ENCODE measurements around the gene UTF1. TPM values are rescaled to one million over a fixed set of nuclear protein-coding genes. Genes with fewer than 3 reads are reported as not detected.
"Not testable (repeated sequence)": the region's sequence is repeated elsewhere in the genome, so short reads cannot be mapped to it uniquely, and the experiment has no call there.

UTF1 gene
- total RNA-seq, 1 donor from 2014 or later = not detected

- H3K79me2 ChIP-seq (ENCODE audit: low read depth) = no peaks in the 10 kb centered on the region
- no peaks in the 10 kb centered on the region for H3K36me3 ChIP-seq
- no peak for DNase-seq (ENCODE audit: low spot score)
- H3K4me2 ChIP-seq = no peak overlapping the region
- Mint-ChIP-seq H3K9me3 (no peaks in the 10 kb centered on the region), H3K36me3 (no peaks in the 10 kb centered on the region), H3K4me1 (peaks cover 29% of the 10 kb centered on the region), H3K4me3 (no peak overlapping the region), H3K27ac (no peak overlapping the region), H3K27me3 (ENCODE audit: insufficient read depth, low read depth) (peaks cover 12% of the 10 kb centered on the region)
- no peak overlapping the region for H3K27ac ChIP-seq
- no peaks in the 10 kb centered on the region for H3K9me3 ChIP-seq (ENCODE audit: low read depth)
- TF ChIP-seq EZH2 (IDR thresholded peaks at IDR 0.05) = no peak
- no peak for TF ChIP-seq CTCF (IDR thresholded peaks at IDR 0.05)
- no peak for TF ChIP-seq EZH2phosphoT487 (IDR thresholded peaks at IDR 0.05)
- H3K4me1 ChIP-seq = peaks cover 9% of the 10 kb centered on the region
- no peaks in the 10 kb centered on the region for H3F3A ChIP-seq (ENCODE audit: low read depth)
- H3K27me3 ChIP-seq = peaks cover 29% of the 10 kb centered on the region
- H3K9ac ChIP-seq = no peak overlapping the region
- H3K4me3 ChIP-seq = no peak overlapping the region
- H4K20me1 ChIP-seq (ENCODE audit: low read depth) = no peaks in the 10 kb centered on the region
- H2AFZ ChIP-seq (replicated peaks) = no peak overlapping the region
These were observed 34.4 kb downstream of the UTF1 start for GRCh38 chr10:133264461-133264860.

DNA sequence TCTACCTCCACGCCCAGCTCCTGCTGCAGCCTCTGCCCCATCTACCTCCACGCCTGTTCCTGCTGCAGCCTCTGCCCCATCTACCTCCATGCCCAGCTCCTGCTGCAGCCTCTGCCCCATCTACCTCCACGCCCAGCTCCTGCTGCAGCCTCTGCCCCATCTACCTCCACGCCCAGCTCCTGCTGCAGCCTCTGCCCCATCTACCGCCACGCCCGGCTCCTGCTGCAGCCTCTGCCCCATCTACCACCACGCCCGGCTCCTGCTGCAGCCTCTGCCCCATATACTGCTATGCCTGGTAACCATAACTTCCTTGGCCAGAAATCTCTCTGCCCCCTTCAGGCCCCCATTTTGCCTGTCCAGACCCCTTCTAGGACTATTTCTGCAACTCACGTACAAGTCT lies 35.0 kb downstream of the UTF1 start:
- peaks cover 29% of the 10 kb centered on the region for H3K27me3 ChIP-seq
- H3K9me3 ChIP-seq (ENCODE audit: low read depth); DNase-seq (ENCODE audit: low spot score); H2AFZ ChIP-seq (replicated peaks); H3K27ac Mint-ChIP-seq; H3K4me2 ChIP-seq; H3K4me3 ChIP-seq; H3K4me3 Mint-ChIP-seq; H3K79me2 ChIP-seq (ENCODE audit: low read depth); H3F3A ChIP-seq (ENCODE audit: low read depth); H3K9ac ChIP-seq; H3K36me3 Mint-ChIP-seq; H3K36me3 ChIP-seq; H4K20me1 ChIP-seq (ENCODE audit: low read depth); H3K27ac ChIP-seq; H3K4me1 ChIP-seq; H3K9me3 Mint-ChIP-seq: not testable (repeated sequence)
- H3K4me1 Mint-ChIP-seq = peaks cover 23% of the 10 kb centered on the region
- peaks cover 12% of the 10 kb centered on the region for H3K27me3 Mint-ChIP-seq (ENCODE audit: insufficient read depth, low read depth)

DNA sequence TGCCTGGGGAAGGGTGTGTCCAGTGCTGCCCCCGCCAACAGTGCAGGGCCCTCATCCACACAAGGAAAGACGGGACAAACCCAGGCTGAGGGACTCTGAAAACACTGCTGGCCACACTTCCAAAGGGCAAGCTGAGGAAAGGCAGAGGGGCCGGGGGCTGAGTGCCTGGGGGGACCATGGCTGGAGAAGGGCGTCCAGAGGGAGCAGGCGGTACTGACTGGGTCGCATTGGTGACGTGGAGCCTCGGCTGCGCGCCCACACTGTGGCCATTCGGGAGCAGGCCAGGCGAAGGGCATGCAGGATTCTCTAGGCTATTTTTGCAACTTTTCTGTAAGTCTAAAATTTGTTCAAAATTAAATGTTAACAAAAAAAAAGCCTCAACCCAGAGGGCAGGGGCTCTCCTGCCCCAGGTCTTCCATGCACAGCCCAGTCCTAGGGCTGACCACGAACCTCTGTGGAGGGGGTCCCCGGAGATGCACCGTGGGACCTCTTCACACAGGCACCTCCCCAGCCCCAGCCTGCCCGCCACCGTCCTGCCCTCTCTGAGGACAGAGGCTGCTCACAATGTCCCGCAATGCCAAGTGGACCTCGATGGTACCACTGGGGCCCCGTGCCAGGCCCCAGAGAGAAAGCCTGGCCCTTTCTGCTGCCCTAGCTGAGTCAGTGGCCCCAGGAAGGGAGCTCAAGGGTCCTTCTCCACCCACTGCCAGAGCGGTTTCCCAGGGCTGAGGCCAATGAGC lies 36.2 kb downstream of the UTF1 start:
- peaks cover 23% of the 10 kb centered on the region for H3K27me3 ChIP-seq
- TF ChIP-seq EZH2 (IDR thresholded peaks at IDR 0.05) = no peak
- TF ChIP-seq EZH2phosphoT487 (IDR thresholded peaks at IDR 0.05) = no peak
- no peak for TF ChIP-seq CTCF (IDR thresholded peaks at IDR 0.05)
- H4K20me1 ChIP-seq (ENCODE audit: low read depth) = no peaks in the 10 kb centered on the region
- H3K9me3 Mint-ChIP-seq = no peaks in the 10 kb centered on the region
- no peaks in the 10 kb centered on the region for H3K9me3 ChIP-seq (ENCODE audit: low read depth)
- peaks cover 7% of the 10 kb centered on the region for H3K4me1 ChIP-seq
- H2AFZ ChIP-seq (replicated peaks) = no peak overlapping the region
- no peak overlapping the region for H3K9ac ChIP-seq
- H3K27ac Mint-ChIP-seq = no peak overlapping the region
- no peak overlapping the region for H3K27ac ChIP-seq
- DNase-seq (ENCODE audit: low spot score) = no peak
- no peak overlapping the region for H3K4me2 ChIP-seq
- H3K79me2 ChIP-seq (ENCODE audit: low read depth) = no peaks in the 10 kb centered on the region
- no peaks in the 10 kb centered on the region for H3F3A ChIP-seq (ENCODE audit: low read depth)
- no peaks in the 10 kb centered on the region for H3K36me3 ChIP-seq
- no peaks in the 10 kb centered on the region for H3K36me3 Mint-ChIP-seq
- peaks cover 21% of the 10 kb centered on the region for H3K4me1 Mint-ChIP-seq
- H3K4me3 Mint-ChIP-seq = peak overlapping the region; percentile 43
- H3K27me3 Mint-ChIP-seq (ENCODE audit: insufficient read depth, low read depth) = peaks cover 10% of the 10 kb centered on the region
- H3K4me3 ChIP-seq = no peak overlapping the region

- peaks cover 18% of the 10 kb centered on the region for H3K4me1 Mint-ChIP-seq
- H3K4me2 ChIP-seq = no peak overlapping the region
- H3K36me3 ChIP-seq = no peaks in the 10 kb centered on the region
- H2AFZ ChIP-seq (replicated peaks) = no peak overlapping the region
- no peaks in the 10 kb centered on the region for H3F3A ChIP-seq (ENCODE audit: low read depth)
- H3K4me3 Mint-ChIP-seq = no peak overlapping the region
- no peaks in the 10 kb centered on the region for H3K9me3 ChIP-seq (ENCODE audit: low read depth)
- H4K20me1 ChIP-seq (ENCODE audit: low read depth) = no peaks in the 10 kb centered on the region
- no peaks in the 10 kb centered on the region for H3K9me3 Mint-ChIP-seq
- peaks cover 10% of the 10 kb centered on the region for H3K27me3 Mint-ChIP-seq (ENCODE audit: insufficient read depth, low read depth)
- H3K27ac Mint-ChIP-seq = no peak overlapping the region
- no peaks in the 10 kb centered on the region for H3K79me2 ChIP-seq (ENCODE audit: low read depth)
- H3K27ac ChIP-seq = no peak overlapping the region
- no peak for DNase-seq (ENCODE audit: low spot score)
- H3K4me3 ChIP-seq = no peak overlapping the region
- no peaks in the 10 kb centered on the region for H3K36me3 Mint-ChIP-seq
- peaks cover 20% of the 10 kb centered on the region for H3K27me3 ChIP-seq
- peaks cover 3% of the 10 kb centered on the region for H3K4me1 ChIP-seq
- no peak overlapping the region for H3K9ac ChIP-seq
- TF ChIP-seq CTCF (IDR thresholded peaks at IDR 0.05) = no peak
- no peak for TF ChIP-seq EZH2 (IDR thresholded peaks at IDR 0.05)
- TF ChIP-seq EZH2phosphoT487 (IDR thresholded peaks at IDR 0.05) = no peak
These were observed 37.3 kb downstream of the UTF1 start for GRCh38 chr10:133267293-133267692.
